ENCODE data around the gene UIMC1.

Gene UIMC1

DNA sequence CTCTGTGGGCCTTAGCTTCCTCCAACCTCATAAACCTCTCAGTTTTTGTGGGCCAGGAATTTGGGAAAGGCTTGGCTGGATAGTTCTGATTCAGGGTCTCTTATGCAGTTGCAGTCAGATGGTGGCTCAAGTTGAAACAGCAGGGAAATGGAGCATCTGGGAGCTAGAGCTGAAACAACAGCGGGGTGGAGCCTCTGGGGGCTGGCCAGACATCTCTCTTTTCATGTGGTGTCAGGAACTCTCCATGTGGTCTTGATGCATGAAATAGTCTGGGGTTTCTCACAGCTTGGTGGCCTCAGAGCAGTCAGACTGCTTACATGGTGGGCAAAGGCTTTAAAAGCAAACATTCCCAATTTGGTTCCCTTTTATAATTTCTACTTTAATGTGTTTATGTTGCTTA is 29.4 kb upstream of the UIMC1 start:
- no peak for TF ChIP-seq REST (IDR thresholded peaks at IDR 0.05; ENCODE audit: low read depth)
- TF ChIP-seq EP300 (IDR thresholded peaks at IDR 0.05; ENCODE audit: borderline replicate concordance) = no peak
- TF ChIP-seq TAF1 (IDR thresholded peaks at IDR 0.05; ENCODE audit: low read depth) = no peak
- TF ChIP-seq TEAD4 (IDR thresholded peaks at IDR 0.05) = no peak
- TF ChIP-seq CEBPB (IDR thresholded peaks at IDR 0.05) = no peak
- no peak for TF ChIP-seq YY1 (IDR thresholded peaks at IDR 0.05; ENCODE audit: low read depth)
- TF ChIP-seq EGR1 (IDR thresholded peaks at IDR 0.05) = no peak

DNA sequence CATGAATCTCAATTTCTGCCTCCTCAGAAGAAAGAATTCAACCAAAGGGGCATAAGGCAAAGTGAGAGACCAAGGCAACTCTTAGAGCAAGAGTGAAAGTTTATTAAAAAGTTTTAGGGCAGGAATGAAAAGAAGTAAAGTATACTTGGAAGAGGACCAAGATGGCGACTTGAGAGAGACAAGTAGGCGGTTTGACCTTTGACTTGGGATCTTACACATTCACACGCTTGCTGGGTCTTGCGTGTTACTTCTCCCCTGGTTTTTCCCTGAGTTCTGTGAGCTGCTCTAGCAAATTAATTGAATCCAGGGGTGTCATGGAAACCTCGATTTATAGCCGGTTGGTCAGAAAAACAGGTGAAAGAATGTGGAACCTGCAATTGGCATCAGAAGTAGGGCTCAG is 22.9 kb upstream of the UIMC1 start:
- TF ChIP-seq, protein P1, sequence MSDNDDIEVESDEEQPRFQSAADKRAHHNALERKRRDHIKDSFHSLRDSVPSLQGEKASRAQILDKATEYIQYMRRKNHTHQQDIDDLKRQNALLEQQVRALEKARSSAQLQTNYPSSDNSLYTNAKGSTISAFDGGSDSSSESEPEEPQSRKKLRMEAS (IDR thresholded peaks at IDR 0.05) = no peak
- no peak for TF ChIP-seq EP300 (IDR thresholded peaks at IDR 0.05; ENCODE audit: borderline replicate concordance)
- TF ChIP-seq CREB1 (IDR thresholded peaks at IDR 0.05; ENCODE audit: low read depth) = no peak
- TF ChIP-seq CEBPB (IDR thresholded peaks at IDR 0.05) = no peak
- no peak for TF ChIP-seq RAD21 (IDR thresholded peaks at IDR 0.05; ENCODE audit: low read depth)
- no peak for TF ChIP-seq YY1 (IDR thresholded peaks at IDR 0.05; ENCODE audit: low read depth)
- TF ChIP-seq TCF12 (IDR thresholded peaks at IDR 0.05; ENCODE audit: low read depth) = no peak
- no peak for TF ChIP-seq TAF1 (IDR thresholded peaks at IDR 0.05; ENCODE audit: low read depth)
- TF ChIP-seq, protein P2, sequence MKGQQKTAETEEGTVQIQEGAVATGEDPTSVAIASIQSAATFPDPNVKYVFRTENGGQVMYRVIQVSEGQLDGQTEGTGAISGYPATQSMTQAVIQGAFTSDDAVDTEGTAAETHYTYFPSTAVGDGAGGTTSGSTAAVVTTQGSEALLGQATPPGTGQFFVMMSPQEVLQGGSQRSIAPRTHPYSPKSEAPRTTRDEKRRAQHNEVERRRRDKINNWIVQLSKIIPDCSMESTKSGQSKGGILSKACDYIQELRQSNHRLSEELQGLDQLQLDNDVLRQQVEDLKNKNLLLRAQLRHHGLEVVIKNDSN (IDR thresholded peaks at IDR 0.05) = no peak
- no peak for TF ChIP-seq REST (IDR thresholded peaks at IDR 0.05; ENCODE audit: low read depth)
- no peak for TF ChIP-seq ZBTB7A (IDR thresholded peaks at IDR 0.05; ENCODE audit: low read depth)
- TF ChIP-seq EGR1 (IDR thresholded peaks at IDR 0.05) = no peak
- TF ChIP-seq TEAD4 (IDR thresholded peaks at IDR 0.05) = no peak
- no peak for TF ChIP-seq NFIC (IDR thresholded peaks at IDR 0.05)
- TF ChIP-seq FOXM1 (IDR thresholded peaks at IDR 0.05; ENCODE audit: borderline replicate concordance, low read depth) = no peak

DNA sequence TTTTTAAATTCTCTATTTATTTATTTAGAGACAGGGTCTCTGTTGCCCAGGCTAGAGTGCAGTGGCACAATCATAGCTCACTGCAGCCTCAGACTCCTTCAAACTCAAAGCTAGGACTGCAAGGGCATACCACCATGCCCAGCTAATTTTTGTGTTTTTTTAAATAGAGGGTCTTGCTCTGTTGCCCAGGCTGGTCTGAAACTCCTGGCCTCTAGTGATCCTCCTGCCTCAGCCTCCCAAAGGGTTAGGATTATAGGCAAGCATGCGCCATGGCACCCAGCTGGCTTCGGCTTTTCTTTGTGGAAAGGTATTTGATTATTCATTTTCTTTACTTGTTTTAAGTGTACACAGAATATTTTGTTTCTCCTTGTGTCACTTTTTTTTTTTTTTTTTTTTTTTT is 21.1 kb upstream of the UIMC1 start:
- no peak for TF ChIP-seq RAD21 (IDR thresholded peaks at IDR 0.05; ENCODE audit: low read depth)
- TF ChIP-seq CREB1 (IDR thresholded peaks at IDR 0.05; ENCODE audit: low read depth) = no peak
- TF ChIP-seq TCF12 (IDR thresholded peaks at IDR 0.05; ENCODE audit: low read depth) = no peak
- TF ChIP-seq CEBPB (IDR thresholded peaks at IDR 0.05) = no peak
- TF ChIP-seq FOXM1 (IDR thresholded peaks at IDR 0.05; ENCODE audit: borderline replicate concordance, low read depth) = no peak
- no peak for TF ChIP-seq ZBTB7A (IDR thresholded peaks at IDR 0.05; ENCODE audit: low read depth)
- TF ChIP-seq EGR1 (IDR thresholded peaks at IDR 0.05) = no peak
- no peak for TF ChIP-seq YY1 (IDR thresholded peaks at IDR 0.05; ENCODE audit: low read depth)

- TF ChIP-seq TEAD4 (IDR thresholded peaks at IDR 0.05) (no peak), CREB1 (IDR thresholded peaks at IDR 0.05; ENCODE audit: low read depth) (no peak), CEBPB (IDR thresholded peaks at IDR 0.05) (peak; percentile 58; the same call in 1 of the 2 replicates), NFIC (IDR thresholded peaks at IDR 0.05) (peak; percentile 79)
- TF ChIP-seq, protein P2 (IDR thresholded peaks at IDR 0.05) = no peak
Measured at GRCh38 chr5:177025101-177025601, 18.6 kb upstream of the UIMC1 start.

- TF ChIP-seq ZBTB7A (IDR thresholded peaks at IDR 0.05; ENCODE audit: low read depth) = no peak
- TF ChIP-seq NFIC (IDR thresholded peaks at IDR 0.05) = no peak
- TF ChIP-seq YY1 (IDR thresholded peaks at IDR 0.05; ENCODE audit: low read depth) = no peak
- no peak for TF ChIP-seq RAD21 (IDR thresholded peaks at IDR 0.05; ENCODE audit: low read depth)
- TF ChIP-seq REST (IDR thresholded peaks at IDR 0.05; ENCODE audit: low read depth) = no peak
- TF ChIP-seq TCF12 (IDR thresholded peaks at IDR 0.05; ENCODE audit: low read depth) = no peak
Measured at GRCh38 chr5:177024559-177024958, 18.0 kb upstream of the UIMC1 start.

Data from Ishikawa (cell line).